Measurements from ENCODE around the gene ADISSP. TPM values are rescaled to one million over a fixed set of nuclear protein-coding genes. Genes with fewer than 3 reads are reported as not detected.

ADISSP gene
- total RNA-seq, 1 experiment from 2014 or later = 44.1 TPM

DNA sequence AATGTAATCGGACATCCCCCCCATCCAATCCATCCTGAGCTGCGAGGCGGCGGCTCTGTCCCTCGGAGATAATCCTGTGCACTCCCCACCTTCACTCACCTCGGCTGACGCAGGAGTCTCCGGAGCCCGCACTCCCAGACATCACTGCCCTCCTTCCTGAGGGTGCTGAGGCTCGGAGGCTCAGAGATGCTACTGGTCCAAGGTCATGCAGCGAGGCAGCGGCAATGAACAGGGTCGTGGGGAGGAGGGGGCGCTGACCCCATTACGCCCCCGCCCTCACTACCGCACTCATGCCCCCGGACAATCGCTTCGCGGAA is 485 bp downstream of the ADISSP start:
- peak; percentile 69 for DNase-seq
- peaks cover 46% of the 10 kb centered on the region for H3K79me2 ChIP-seq (ENCODE audit: low read length)
- no peaks in the 10 kb centered on the region for H3K9me2 ChIP-seq (replicated peaks; ENCODE audit: insufficient read depth, low read length)
- H3K9me3 ChIP-seq (ENCODE audit: low read length) = no peaks in the 10 kb centered on the region
- H3K27me3 ChIP-seq (ENCODE audit: low read length) = no peaks in the 10 kb centered on the region
- H3K27ac ChIP-seq (ENCODE audit: low read length) = peak overlapping the region; percentile 56; the same call in 1 of the 2 replicates
- H3K36me3 ChIP-seq (ENCODE audit: insufficient read depth, low read length) = no peaks in the 10 kb centered on the region
- H2AFZ ChIP-seq (ENCODE audit: low read length) = peak overlapping the region; percentile 91; the same call in 1 of the 2 replicates
- peaks cover 36% of the 10 kb centered on the region for H3K4me1 ChIP-seq (ENCODE audit: low read length)
- H3K4me2 ChIP-seq (ENCODE audit: low read depth, low read length, poor library complexity, severe bottlenecking) = peak overlapping the region; percentile 100
- H3K4me3 ChIP-seq (ENCODE audit: low read length) = peak overlapping the region; percentile 100
- no peaks in the 10 kb centered on the region; the same call in 1 of the 2 replicates for H4K20me1 ChIP-seq (ENCODE audit: insufficient read depth, low read depth, low read length)
- peak overlapping the region; percentile 99 for H3K9ac ChIP-seq (ENCODE audit: low read length)

DNA sequence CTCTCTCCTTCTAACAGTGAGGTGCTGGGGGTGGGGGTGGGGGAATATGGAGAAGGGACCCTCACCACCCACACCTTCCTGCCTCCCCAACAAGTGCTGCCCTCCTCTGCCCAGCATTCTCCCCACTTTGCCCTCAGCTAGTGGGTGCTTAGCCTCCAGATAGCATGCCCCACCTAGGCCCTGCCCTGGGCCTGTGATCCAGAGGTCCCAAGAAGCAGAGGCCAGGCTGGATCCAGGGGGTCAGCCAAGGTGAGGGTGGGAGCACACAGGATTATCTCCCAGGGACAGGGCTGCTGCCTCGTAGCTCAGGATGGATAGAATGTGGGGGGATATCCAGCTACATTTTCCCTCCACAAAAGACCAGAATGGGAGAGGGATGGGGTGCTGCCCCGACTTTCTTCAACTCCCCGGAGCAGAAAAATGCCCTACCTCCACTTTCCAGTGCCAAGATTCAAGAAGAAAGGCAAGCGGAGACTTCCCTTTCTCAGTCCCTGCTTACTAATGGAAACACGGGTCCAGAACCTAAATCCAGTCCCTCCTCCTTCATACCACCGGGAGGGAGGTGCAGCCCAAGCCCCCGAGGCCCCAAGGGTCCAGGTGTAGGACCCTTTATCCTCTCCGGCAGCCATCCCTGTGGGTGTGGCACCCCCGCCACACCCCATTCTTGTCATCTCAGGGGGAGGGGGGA is 987 bp downstream of the ADISSP start:
- Histone ChIP-seq H3K79me2 (ENCODE audit: low read length) (peaks cover 46% of the 10 kb centered on the region), H3K9me3 (ENCODE audit: low read length) (no peaks in the 10 kb centered on the region), H3K27me3 (ENCODE audit: low read length) (no peaks in the 10 kb centered on the region), H2AFZ (ENCODE audit: low read length) (peak overlapping the region; percentile 91; the same call in 1 of the 2 replicates), H3K4me2 (ENCODE audit: low read depth, low read length, poor library complexity, severe bottlenecking) (peak overlapping the region; percentile 100), H3K36me3 (ENCODE audit: insufficient read depth, low read length) (no peaks in the 10 kb centered on the region), H3K9me2 (replicated peaks; ENCODE audit: insufficient read depth, low read length) (no peaks in the 10 kb centered on the region), H3K9ac (ENCODE audit: low read length) (peak overlapping the region; percentile 99), H3K4me1 (ENCODE audit: low read length) (peaks cover 36% of the 10 kb centered on the region), H3K27ac (ENCODE audit: low read length) (peak overlapping the region; percentile 56; the same call in 1 of the 2 replicates), H3K4me3 (ENCODE audit: low read length) (peak overlapping the region; percentile 100), H4K20me1 (ENCODE audit: insufficient read depth, low read depth, low read length) (no peaks in the 10 kb centered on the region; the same call in 1 of the 2 replicates)
- no peak for DNase-seq

- Histone ChIP-seq H3K9me3 (ENCODE audit: low read length) (no peaks in the 10 kb centered on the region), H4K20me1 (ENCODE audit: insufficient read depth, low read depth, low read length) (no peaks in the 10 kb centered on the region; the same call in 1 of the 2 replicates), H3K27ac (ENCODE audit: low read length) (no peak overlapping the region), H2AFZ (ENCODE audit: low read length) (no peak overlapping the region), H3K4me1 (ENCODE audit: low read length) (peaks cover 36% of the 10 kb centered on the region), H3K4me2 (ENCODE audit: low read depth, low read length, poor library complexity, severe bottlenecking) (peak overlapping the region; percentile 100), H3K4me3 (ENCODE audit: low read length) (peak overlapping the region; percentile 100; the same call in 1 of the 2 replicates), H3K36me3 (ENCODE audit: insufficient read depth, low read length) (no peaks in the 10 kb centered on the region), H3K9ac (ENCODE audit: low read length) (peak overlapping the region; percentile 99), H3K9me2 (replicated peaks; ENCODE audit: insufficient read depth, low read length) (no peaks in the 10 kb centered on the region), H3K79me2 (ENCODE audit: low read length) (peaks cover 54% of the 10 kb centered on the region), H3K27me3 (ENCODE audit: low read length) (no peaks in the 10 kb centered on the region)
- DNase-seq = peak; percentile 39
Observed at GRCh38 chr20:3765171-3765882, 2.2 kb downstream of the ADISSP start.

- Histone ChIP-seq H2AFZ (ENCODE audit: low read length) (no peak overlapping the region), H3K9ac (ENCODE audit: low read length) (no peak overlapping the region), H3K4me1 (ENCODE audit: low read length) (peaks cover 36% of the 10 kb centered on the region), H3K9me3 (ENCODE audit: low read length) (no peaks in the 10 kb centered on the region), H3K9me2 (replicated peaks; ENCODE audit: insufficient read depth, low read length) (no peaks in the 10 kb centered on the region), H4K20me1 (ENCODE audit: insufficient read depth, low read depth, low read length) (no peaks in the 10 kb centered on the region; the same call in 1 of the 2 replicates), H3K27me3 (ENCODE audit: low read length) (no peaks in the 10 kb centered on the region), H3K79me2 (ENCODE audit: low read length) (peaks cover 56% of the 10 kb centered on the region), H3K36me3 (ENCODE audit: insufficient read depth, low read length) (no peaks in the 10 kb centered on the region), H3K27ac (ENCODE audit: low read length) (no peak overlapping the region), H3K4me2 (ENCODE audit: low read depth, low read length, poor library complexity, severe bottlenecking) (no peak overlapping the region), H3K4me3 (ENCODE audit: low read length) (no peak overlapping the region)
- peak; percentile 39 for DNase-seq
Observed at GRCh38 chr20:3764659-3765058, 2.9 kb downstream of the ADISSP start.

- DNase-seq = peak; percentile 32
- Histone ChIP-seq H3K36me3 (ENCODE audit: insufficient read depth, low read length) (no peaks in the 10 kb centered on the region), H3K27me3 (ENCODE audit: low read length) (no peaks in the 10 kb centered on the region), H3K9ac (ENCODE audit: low read length) (no peak overlapping the region), H3K79me2 (ENCODE audit: low read length) (peaks cover 58% of the 10 kb centered on the region), H3K9me2 (replicated peaks; ENCODE audit: insufficient read depth, low read length) (no peaks in the 10 kb centered on the region), H3K4me3 (ENCODE audit: low read length) (no peak overlapping the region), H3K4me2 (ENCODE audit: low read depth, low read length, poor library complexity, severe bottlenecking) (no peak overlapping the region), H3K27ac (ENCODE audit: low read length) (no peak overlapping the region), H2AFZ (ENCODE audit: low read length) (no peak overlapping the region), H4K20me1 (ENCODE audit: insufficient read depth, low read depth, low read length) (no peaks in the 10 kb centered on the region; the same call in 1 of the 2 replicates), H3K4me1 (ENCODE audit: low read length) (peaks cover 34% of the 10 kb centered on the region), H3K9me3 (ENCODE audit: low read length) (no peaks in the 10 kb centered on the region)
Observed at GRCh38 chr20:3763671-3764601, 3.6 kb downstream of the ADISSP start.

DNA sequence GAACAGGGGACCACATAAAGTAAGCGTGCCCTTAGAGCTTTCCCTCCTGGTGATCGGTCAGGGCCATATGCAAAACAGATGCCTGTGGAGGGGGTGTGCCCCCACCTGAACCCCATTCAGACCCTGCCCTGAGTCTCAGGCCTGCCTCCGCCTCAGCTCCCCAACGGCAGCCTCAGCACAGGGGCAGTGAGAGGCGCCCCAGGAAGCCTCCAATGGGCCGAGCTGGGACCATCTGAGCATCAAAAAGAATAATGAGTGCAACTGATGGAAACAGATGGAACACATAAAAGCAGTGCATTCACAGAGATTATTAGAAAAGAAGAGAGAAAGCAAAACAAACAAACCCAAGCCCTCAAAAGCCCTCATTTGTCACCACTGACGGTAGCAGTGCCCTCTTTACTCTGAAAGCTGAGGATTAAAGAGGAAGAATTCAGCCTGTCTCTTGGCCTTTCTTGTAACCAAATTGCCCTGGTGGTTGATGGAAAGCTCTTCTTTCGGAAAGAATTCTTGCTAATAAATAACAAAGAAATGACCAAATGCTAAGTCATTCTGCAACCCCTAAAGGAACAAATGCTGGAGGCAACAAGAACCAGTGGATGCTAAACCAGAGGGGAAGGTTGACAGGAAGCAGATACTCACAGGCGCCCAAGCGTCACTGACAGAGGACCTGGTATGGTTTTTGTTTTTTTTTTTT is 6.8 kb downstream of the ADISSP start:
- Histone ChIP-seq H3K9ac (ENCODE audit: low read length) (no peak overlapping the region), H3K9me2 (replicated peaks; ENCODE audit: insufficient read depth, low read length) (no peaks in the 10 kb centered on the region), H4K20me1 (ENCODE audit: insufficient read depth, low read depth, low read length) (no peaks in the 10 kb centered on the region; the same call in 1 of the 2 replicates), H3K79me2 (ENCODE audit: low read length) (peaks cover 41% of the 10 kb centered on the region), H3K9me3 (ENCODE audit: low read length) (no peaks in the 10 kb centered on the region), H3K4me2 (ENCODE audit: low read depth, low read length, poor library complexity, severe bottlenecking) (no peak overlapping the region), H2AFZ (ENCODE audit: low read length) (no peak overlapping the region), H3K4me1 (ENCODE audit: low read length) (peaks cover 15% of the 10 kb centered on the region), H3K4me3 (ENCODE audit: low read length) (no peak overlapping the region), H3K27me3 (ENCODE audit: low read length) (no peaks in the 10 kb centered on the region), H3K27ac (ENCODE audit: low read length) (no peak overlapping the region), H3K36me3 (ENCODE audit: insufficient read depth, low read length) (peaks cover 6% of the 10 kb centered on the region; the same call in 1 of the 2 replicates)
- no peak for DNase-seq

DNA sequence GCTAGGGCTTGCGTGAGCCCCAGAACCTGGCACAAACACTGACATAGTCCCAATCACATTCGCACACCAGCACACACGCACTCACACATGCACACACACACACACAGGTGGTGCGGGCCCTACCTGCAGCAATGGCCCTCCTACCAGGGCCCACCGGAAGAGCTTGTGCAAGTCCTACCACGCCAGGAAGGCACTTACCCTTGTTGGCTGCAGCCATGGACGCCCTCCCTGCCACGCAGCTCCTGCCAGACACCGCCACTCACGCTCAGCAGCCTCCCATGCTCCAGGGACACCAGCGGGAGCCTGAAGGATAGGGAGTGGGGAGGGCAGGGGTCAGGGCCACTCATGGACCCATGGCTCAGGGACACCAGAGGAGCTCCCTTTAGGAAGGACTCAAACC is 7.7 kb downstream of the ADISSP start:
- Histone ChIP-seq H3K9me2 (replicated peaks; ENCODE audit: insufficient read depth, low read length) (no peaks in the 10 kb centered on the region), H3K27ac (ENCODE audit: low read length) (no peak overlapping the region), H3K4me1 (ENCODE audit: low read length) (peaks cover 6% of the 10 kb centered on the region), H3K27me3 (ENCODE audit: low read length) (no peaks in the 10 kb centered on the region), H4K20me1 (ENCODE audit: insufficient read depth, low read depth, low read length) (no peaks in the 10 kb centered on the region), H3K79me2 (ENCODE audit: low read length) (peaks cover 32% of the 10 kb centered on the region), H3K36me3 (ENCODE audit: insufficient read depth, low read length) (peaks cover 6% of the 10 kb centered on the region), H3K9ac (ENCODE audit: low read length) (no peak overlapping the region), H3K4me2 (ENCODE audit: low read depth, low read length, poor library complexity, severe bottlenecking) (no peak overlapping the region), H3K9me3 (ENCODE audit: low read length) (no peaks in the 10 kb centered on the region), H2AFZ (ENCODE audit: low read length) (no peak overlapping the region), H3K4me3 (ENCODE audit: low read length) (no peak overlapping the region)
- no peak for DNase-seq

Data from Karpas-422 (cell line).